Fibroblast of lung (primary cell): ENCODE results near the gene MTF2. TPM values are rescaled to one million over a fixed set of nuclear protein-coding genes. Genes with fewer than 3 reads are reported as not detected.
"Not testable (repeated sequence)": the region's sequence is repeated elsewhere in the genome, so short reads cannot be mapped to it uniquely, and the experiment has no call there.

Experiments used
- DNase-seq, 2 donors: peaks; one replicate each; pipeline versions ENCODE4 v3.0.0 to v3.0.0-alpha.2; 2010; ENCODE audit warnings: low read depth in 2 of 2
- H2AFZ ChIP-seq: 2 replicates; pipeline ENCODE4 v1.5.1; 2012; ENCODE audit warnings: low read length, control low read depth, inconsistent platforms
- H3K27ac ChIP-seq: 2 replicates; pipeline ENCODE4 v1.5.1; 2011; ENCODE audit warnings: low read length, control low read depth; ENCODE audit not compliant: insufficient read depth
- H3K27me3 ChIP-seq: 2 replicates; pipeline ENCODE4 v1.5.1; 2011; ENCODE audit warnings: mild to moderate bottlenecking, low read length; ENCODE audit not compliant: control insufficient read depth, insufficient read depth
- H3K36me3 ChIP-seq: 2 replicates; pipeline ENCODE4 v1.5.1; 2011; ENCODE audit warnings: low read length; ENCODE audit not compliant: control insufficient read depth, insufficient read depth
- H3K4me1 ChIP-seq: 2 replicates; pipeline ENCODE4 v1.5.1; 2011; ENCODE audit warnings: low read length; ENCODE audit not compliant: control insufficient read depth, insufficient read depth; ENCODE audit errors: extremely low read depth
- H3K4me2 ChIP-seq: 2 replicates; pipeline ENCODE4 v1.5.1; 2011; ENCODE audit warnings: low read length, control low read depth; ENCODE audit not compliant: insufficient read depth; ENCODE audit errors: extremely low read depth
- H3K4me3 ChIP-seq, 4 experiments: fragments of 200-600 bp in 1 of 4; sonication (generic) in 1 of 4; replicated peaks in 1 of 4; 2 replicates each; pipeline ENCODE4 v1.5.1; 2011 to 2016; ENCODE audit warnings: low read length in 4 of 4, low read depth in 3 of 4, mild to moderate bottlenecking in 3 of 4, control low read depth in 2 of 4, inconsistent platforms in 1 of 4, mixed read lengths in 1 of 4; ENCODE audit not compliant: insufficient read depth in 1 of 4; ENCODE audit errors: control extremely low read depth in 1 of 4
- H3K79me2 ChIP-seq: 2 replicates; pipeline ENCODE4 v1.5.1; 2012; ENCODE audit warnings: mild to moderate bottlenecking, low read length, inconsistent platforms; ENCODE audit not compliant: control insufficient read depth, insufficient read depth
- H3K9ac ChIP-seq: 2 replicates; pipeline ENCODE4 v1.5.1; 2011; ENCODE audit warnings: mild to moderate bottlenecking, low read length, control low read depth; ENCODE audit not compliant: insufficient read depth
- H3K9me3 ChIP-seq: 2 replicates; pipeline ENCODE4 v1.5.1; 2012; ENCODE audit warnings: low read depth, low read length; ENCODE audit not compliant: control insufficient read depth, insufficient read depth
- H4K20me1 ChIP-seq: 2 replicates; pipeline ENCODE4 v1.5.1; 2011; ENCODE audit warnings: low read length; ENCODE audit not compliant: control insufficient read depth, insufficient read depth; ENCODE audit errors: extremely low read depth
- CTCF ChIP-seq, 2 donors: IDR thresholded peaks in 1 of 2; conservative IDR thresholded peaks in 1 of 2; 1 replicate in 1 of 2; 2 replicates in 1 of 2; pipeline ENCODE4 v1.5.1; 2011 to 2012; ENCODE audit warnings: low read length in 2 of 2, control low read depth in 1 of 2, inconsistent platforms in 1 of 2, low read depth in 1 of 2, mild to moderate bottlenecking in 1 of 2
- EZH2 ChIP-seq: IDR thresholded peaks from 2 replicates; pipeline ENCODE4 v1.5.1; 2012; ENCODE audit warnings: low read length, control low read depth, mild to moderate bottlenecking; ENCODE audit errors: missing control alignments
- polyA plus RNA-seq, 2 donors: library from polyadenylated mRNA; depleted of rRNA in 1 of 2; stranded (reverse) in 1 of 2; unstranded in 1 of 2; fragments of >200 nt; gene quantifications; 2 replicates each; pipeline ENCODE4 v1.2.1, GENCODE V29; 2011 to 2012; ENCODE audit warnings: missing spikeins in 1 of 2
- total RNA-seq: library from RNA; depleted of rRNA; stranded (reverse); fragments of >200 nt; gene quantifications from 2 replicates; pipeline ENCODE4 v1.2.1, GENCODE V29; 2014

MTF2 gene
- total and polyA plus RNA-seq, 2 donors (not counting 1 experiment from before 2014, with no cell fraction given) = 8.6 to 8.9 TPM

GRCh38 chr1:93155335-93155734 is 76.3 kb downstream of the MTF2 start:
- Histone ChIP-seq H4K20me1 (no peaks in the 10 kb centered on the region), H3K36me3 (peaks cover 3% of the 10 kb centered on the region), H3K27ac (no peak overlapping the region), H3K4me2 (no peak overlapping the region), H3K27me3 (no peaks in the 10 kb centered on the region), H3K4me3 (no peak overlapping the region), H3K9ac (no peak overlapping the region), H3K4me1 (no peaks in the 10 kb centered on the region), H2AFZ (no peak overlapping the region), H3K9me3 (no peaks in the 10 kb centered on the region), H3K79me2 (peaks cover 6% of the 10 kb centered on the region)
- DNase-seq = peak in 1 of 2 donors; percentile 7
- TF ChIP-seq CTCF (conservative IDR thresholded peaks at IDR 0.05 in 1 of 2, IDR thresholded peaks at IDR 0.05 in 1 of 2; ENCODE audit: low read depth in 1 of 2, low read length in 2 of 2) (no peak), EZH2 (no peak)

- Histone ChIP-seq H3K9ac (no peak overlapping the region), H3K27me3 (no peaks in the 10 kb centered on the region), H3K36me3 (peaks cover 3% of the 10 kb centered on the region), H3K9me3 (no peaks in the 10 kb centered on the region), H3K4me2 (no peak overlapping the region), H3K27ac (no peak overlapping the region), H2AFZ (no peak overlapping the region), H3K4me3 (no peak overlapping the region), H3K79me2 (peaks cover 26% of the 10 kb centered on the region), H4K20me1 (no peaks in the 10 kb centered on the region), H3K4me1 (no peaks in the 10 kb centered on the region)
- no peak for TF ChIP-seq CTCF (conservative IDR thresholded peaks at IDR 0.05 in 1 of 2, IDR thresholded peaks at IDR 0.05 in 1 of 2; ENCODE audit: low read depth in 1 of 2, low read length in 2 of 2)
- no peak for TF ChIP-seq EZH2
- no peak for DNase-seq
Observed at GRCh38 chr1:93159337-93159736, 80.3 kb downstream of the MTF2 start.

- H3K9me3 ChIP-seq = not testable (repeated sequence)
Observed at GRCh38 chr1:93163314-93163713, 84.2 kb downstream of the MTF2 start.

More at GRCh38 chr1:93163314-93163713, 84.2 kb downstream of the MTF2 start:
- not testable (repeated sequence) for H3K4me3 ChIP-seq, H3K36me3 ChIP-seq, H3K27me3 ChIP-seq, DNase-seq, H3K27ac ChIP-seq, H3K4me1 ChIP-seq, H2AFZ ChIP-seq, H3K4me2 ChIP-seq, H4K20me1 ChIP-seq, H3K9ac ChIP-seq
- H3K79me2 ChIP-seq = peaks cover 49% of the 10 kb centered on the region
